GM20431 (cell line): Measurements from ENCODE around the gene RAB13.

Experiments used
- in situ Hi-C: fragments of 300-500 bp; cut with MseI, MboI; formaldehyde crosslinking; loops from one replicate; pipeline ENCODE4 v1.15.0; 2020; ENCODE audit warnings: low sequenced_read_pairs; ENCODE audit not compliant: unreplicated experiment

Gene RAB13

GRCh38 chr1:153981735-153982134 is 4.4 kb downstream of the RAB13 start:
- in situ Hi-C loops: loop anchor here (25.0 kb wide), 1 partner anchor 319 kb away; the partner anchor contains the start of genes ILF2 and SNAPIN

GRCh38 chr1:153979091-153979490 is 7.0 kb downstream of the RAB13 start:
- in situ Hi-C loops: loop anchor here (25.0 kb wide), 1 partner anchor 317 kb away; the partner anchor contains the start of genes ILF2 and SNAPIN

GRCh38 chr1:153978274-153978909 is 7.7 kb downstream of the RAB13 start:
- in situ Hi-C loops: loop anchor here (25.0 kb wide), 1 partner anchor 316 kb away; the partner anchor contains the start of genes ILF2 and SNAPIN

GRCh38 chr1:153977250-153978240 is 8.6 kb downstream of the RAB13 start, which contains the start of gene JTB:
Gene JTB, minus strand, starts transcription at chr1:153977674. Its CDS starts 422 bp downstream, at chr1:153977252.
- in situ Hi-C loops: loop anchor here (25.0 kb wide), 1 partner anchor 315 kb away; the partner anchor contains the start of genes ILF2 and SNAPIN

GRCh38 chr1:153976819-153977249 is 9.3 kb downstream of the RAB13 start:
- in situ Hi-C loops: loop anchor here (25.0 kb wide), 1 partner anchor 315 kb away; the partner anchor contains the start of genes ILF2 and SNAPIN

GRCh38 chr1:153973525-153973924 is 12.6 kb downstream of the RAB13 start:
- in situ Hi-C loops: no loop called here

- in situ Hi-C loops: no loop called here
Measured at GRCh38 chr1:153973071-153973470, 13.1 kb downstream of the RAB13 start.

- in situ Hi-C loops: no loop called here
Measured at GRCh38 chr1:153970346-153970745, 15.8 kb downstream of the RAB13 start.

- in situ Hi-C loops: no loop called here
Measured at GRCh38 chr1:153968972-153969371, 17.2 kb downstream of the RAB13 start.

GRCh38 chr1:153968408-153968807 is 17.7 kb downstream of the RAB13 start:
- in situ Hi-C loops: no loop called here

GRCh38 chr1:153968000-153968363 is 18.2 kb downstream of the RAB13 start:
- in situ Hi-C loops: no loop called here

GRCh38 chr1:153967107-153967999 is 18.8 kb downstream of the RAB13 start, which contains the start of gene CREB3L4:
Gene CREB3L4, plus strand, starts transcription at chr1:153967902. Its CDS starts 624 bp downstream, at chr1:153968526.
- in situ Hi-C loops: no loop called here

- in situ Hi-C loops: no loop called here
Measured at GRCh38 chr1:153963850-153964331, 22.2 kb downstream of the RAB13 start.

- in situ Hi-C loops: no loop called here
Measured at GRCh38 chr1:153963030-153963849, 22.9 kb downstream of the RAB13 start, which contains the start of gene SLC39A1. Gene SLC39A1, minus strand, starts transcription at chr1:153963537. Its CDS starts 822 bp downstream, at chr1:153962715.

- in situ Hi-C loops: no loop called here
Measured at GRCh38 chr1:153962088-153963029, 23.8 kb downstream of the RAB13 start.

GRCh38 chr1:153961421-153961820 is 24.7 kb downstream of the RAB13 start:
- in situ Hi-C loops: no loop called here

- in situ Hi-C loops: no loop called here
Measured at GRCh38 chr1:153960206-153960605, 25.9 kb downstream of the RAB13 start.
